ENCODE results near the gene POLR3F. TPM values are rescaled to one million over a fixed set of nuclear protein-coding genes. Genes with fewer than 3 reads are reported as not detected.
A peak's percentile ranks its signal among the peaks of the same experiment; 100 is the strongest.
"Not testable (repeated sequence)": the region's sequence is repeated elsewhere in the genome, so short reads cannot be mapped to it uniquely, and the experiment has no call there.

Gene POLR3F
- total RNA-seq, 4 donors from 2014 or later: 6.0 to 10.1 (median 7.7) TPM

- no peak for TF ChIP-seq CTCF (IDR thresholded peaks at IDR 0.05)
These were observed 10.6 kb downstream of the POLR3F start for GRCh38 chr20:18477821-18478220.

GRCh38 chr20:18481596-18481995 lies 14.4 kb downstream of the POLR3F start:
- TF ChIP-seq CTCF (IDR thresholded peaks at IDR 0.05): no peak
- DNase-seq (ENCODE audit: low spot score): no peak
- no peak for ATAC-seq (ENCODE audit: low FRiP score)

More at GRCh38 chr20:18477821-18478220, 10.6 kb downstream of the POLR3F start:
- no peak for DNase-seq (ENCODE audit: low spot score)
- no peak for ATAC-seq (ENCODE audit: low FRiP score)

GRCh38 chr20:18488301-18488700 lies 21.1 kb downstream of the POLR3F start:
- ATAC-seq (ENCODE audit: low FRiP score): no peak
- no peak for TF ChIP-seq CTCF (IDR thresholded peaks at IDR 0.05)
- DNase-seq (ENCODE audit: low spot score): no peak

- ATAC-seq (ENCODE audit: low FRiP score): no peak
- TF ChIP-seq CTCF (IDR thresholded peaks at IDR 0.05): no peak
- DNase-seq (ENCODE audit: low spot score): no peak
These were observed 28.9 kb downstream of the POLR3F start for GRCh38 chr20:18496042-18496441.

- TF ChIP-seq CTCF (IDR thresholded peaks at IDR 0.05): no peak
- peak; percentile 50 for DNase-seq (ENCODE audit: low spot score)
These were observed 29.8 kb downstream of the POLR3F start, which contains the start of gene RBBP9 for GRCh38 chr20:18496740-18497592. RBBP9 (minus strand) TSS chr20:18497225; CDS start chr20:18497167, 58 bp downstream.

GRCh38 chr20:18497603-18498002 lies 30.4 kb downstream of the POLR3F start:
- no peak for ATAC-seq (ENCODE audit: low FRiP score)
- DNase-seq (ENCODE audit: low spot score): no peak
- TF ChIP-seq CTCF (IDR thresholded peaks at IDR 0.05): no peak

More at GRCh38 chr20:18496740-18497592, 29.8 kb downstream of the POLR3F start, which contains the start of gene RBBP9:
- ATAC-seq (ENCODE audit: low FRiP score): peak; percentile 99

GRCh38 chr20:18501672-18502071 lies 34.5 kb downstream of the POLR3F start:
- ATAC-seq (ENCODE audit: low FRiP score); DNase-seq (ENCODE audit: low spot score): not testable (repeated sequence)

All from omental fat pad (tissue), 4 donors.